ENCODE measurements around the gene RIOX2.

The RIOX2 gene

DNA sequence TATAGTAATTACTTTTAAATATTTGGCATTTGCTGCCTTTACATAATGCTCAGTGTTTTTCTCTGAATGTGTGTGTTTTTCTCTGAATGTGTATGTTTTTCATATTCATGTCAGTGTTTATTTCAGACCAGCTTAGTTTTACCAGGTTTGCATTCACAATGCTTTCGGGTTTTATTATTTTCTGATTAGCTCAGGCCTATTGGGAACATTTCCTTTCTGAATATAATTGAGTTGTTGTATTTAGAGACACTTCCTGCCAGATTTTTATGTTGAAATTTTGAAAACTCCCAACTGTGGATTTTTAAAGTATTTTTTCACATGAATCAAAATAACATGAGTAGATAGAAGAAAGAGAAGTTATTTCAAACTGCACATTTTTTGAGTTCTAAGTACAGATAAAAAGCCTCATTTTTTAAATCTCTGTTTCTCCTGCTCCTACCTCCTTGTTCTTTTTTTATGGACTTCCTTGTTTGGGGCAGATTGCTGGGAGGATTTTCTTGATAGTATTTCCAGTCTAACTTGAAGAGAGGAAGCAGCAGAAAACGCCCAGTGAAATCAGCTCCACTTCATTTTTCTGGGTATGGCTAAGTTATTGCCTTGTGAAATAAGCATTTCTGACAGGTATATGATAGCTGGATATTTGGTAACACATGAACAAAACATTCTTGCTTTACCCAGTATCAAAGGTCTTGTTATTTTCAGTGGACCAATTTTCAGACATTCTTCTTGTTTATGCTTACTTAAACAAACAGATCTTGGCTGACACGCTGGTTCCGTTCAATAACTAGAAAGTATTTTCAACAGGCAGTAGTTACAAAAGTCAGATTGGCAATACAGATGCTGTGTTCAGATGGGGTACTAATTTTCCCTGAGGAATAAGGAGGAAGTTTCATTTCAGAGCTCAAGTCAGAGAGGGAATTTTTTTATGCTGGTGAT is 70.7 kb downstream of the RIOX2 start:
- no peak for DNase-seq

DNA sequence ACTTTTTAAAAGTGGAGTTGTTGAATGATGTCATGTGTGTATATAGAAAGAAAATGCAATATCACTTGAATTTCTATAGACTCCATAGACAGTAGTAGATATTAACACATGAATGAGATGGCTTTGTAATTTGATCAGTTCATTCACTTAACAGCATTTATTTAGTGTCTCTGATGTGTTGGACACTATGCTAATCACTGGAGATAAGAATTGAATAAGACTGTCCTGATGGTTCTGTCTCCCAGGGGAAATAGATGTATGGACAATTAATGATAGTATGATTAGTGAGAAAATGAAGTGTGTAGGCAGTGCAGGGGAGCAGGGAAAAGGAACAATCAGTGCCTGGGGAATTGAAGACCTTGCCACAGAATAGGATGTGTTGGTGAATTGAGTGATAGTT is 72.9 kb downstream of the RIOX2 start:
- no peak for DNase-seq

DNA sequence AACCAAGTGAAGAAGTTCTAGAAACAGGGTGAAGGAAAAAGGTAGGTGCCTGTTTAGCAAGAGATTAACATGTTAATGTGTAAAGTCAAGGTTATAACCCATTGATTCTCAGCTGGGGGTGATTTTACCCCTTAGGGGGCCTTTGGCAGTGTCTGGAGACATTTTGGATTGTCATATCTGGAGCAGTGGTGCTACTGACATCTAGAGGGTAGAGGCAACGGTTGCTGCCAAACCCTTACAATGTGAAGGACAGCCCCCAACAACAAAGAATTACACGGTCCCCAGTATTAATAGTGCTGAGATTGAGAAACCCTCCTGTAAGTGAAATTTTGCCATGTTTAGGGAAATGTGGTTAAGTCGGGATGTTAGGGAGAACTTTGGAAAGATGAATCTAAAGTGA is 75.7 kb downstream of the RIOX2 start:
- no peak for DNase-seq

DNA sequence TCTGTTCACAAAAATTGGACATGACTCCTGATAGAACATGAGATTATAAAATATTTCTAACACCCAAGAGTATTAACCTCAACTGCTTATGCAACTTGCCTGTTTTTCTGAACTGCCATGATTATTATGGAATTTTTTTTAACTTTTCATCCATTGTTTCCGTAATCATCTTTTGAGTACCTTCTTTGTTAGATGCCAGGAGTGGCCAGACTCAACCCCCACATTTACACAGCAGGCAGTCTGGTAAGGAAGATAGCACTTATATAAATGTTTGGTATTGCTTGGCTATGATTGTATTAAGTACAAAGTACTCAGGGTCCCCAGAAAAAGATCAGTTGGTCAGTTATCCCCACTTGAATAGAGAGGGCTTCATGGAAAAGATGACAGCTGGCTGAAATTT is 76.1 kb downstream of the RIOX2 start:
- no peak for DNase-seq

DNA sequence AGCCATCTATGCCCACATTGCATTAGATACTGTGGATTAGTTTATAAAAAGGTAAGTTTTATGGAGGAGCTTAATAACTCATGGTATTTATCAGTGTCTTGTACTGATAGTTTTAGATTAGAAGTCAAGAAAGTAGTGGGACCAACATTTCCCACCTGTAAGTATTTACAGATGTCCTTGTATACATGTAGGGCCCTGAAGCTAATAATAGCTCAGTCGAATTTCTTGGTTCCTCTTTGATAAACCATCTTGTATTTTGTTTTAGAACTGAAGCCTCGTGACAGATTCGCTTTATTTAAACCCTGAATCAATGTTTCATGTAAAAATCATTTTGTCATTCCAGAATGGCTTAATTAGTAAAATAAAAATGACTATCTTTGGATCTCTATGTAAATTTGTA is 77.0 kb downstream of the RIOX2 start:
- no peak for DNase-seq

DNA sequence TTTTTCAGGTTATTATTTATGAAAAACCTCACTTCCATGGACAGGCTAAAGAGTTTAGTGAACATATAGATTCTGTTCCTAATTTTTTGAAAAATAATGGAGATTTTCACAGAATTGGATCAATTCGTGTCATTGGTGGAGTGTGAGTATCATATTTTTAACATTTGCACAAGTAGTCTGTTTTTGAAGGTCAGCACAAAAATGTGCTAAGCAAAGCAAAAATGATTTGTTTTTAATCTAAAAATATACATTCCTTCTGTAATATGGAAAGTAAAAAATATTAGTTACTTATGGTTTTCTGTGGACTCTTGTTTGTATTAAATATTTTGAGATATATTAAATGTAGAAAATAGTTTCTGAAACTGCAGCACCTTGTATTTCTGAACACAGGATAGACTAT is 79.4 kb downstream of the RIOX2 start:
- DNase-seq = no peak

Measured in NCI-H345 (cell line).